ENCODE results near the gene RAB1B.

The RAB1B gene

DNA sequence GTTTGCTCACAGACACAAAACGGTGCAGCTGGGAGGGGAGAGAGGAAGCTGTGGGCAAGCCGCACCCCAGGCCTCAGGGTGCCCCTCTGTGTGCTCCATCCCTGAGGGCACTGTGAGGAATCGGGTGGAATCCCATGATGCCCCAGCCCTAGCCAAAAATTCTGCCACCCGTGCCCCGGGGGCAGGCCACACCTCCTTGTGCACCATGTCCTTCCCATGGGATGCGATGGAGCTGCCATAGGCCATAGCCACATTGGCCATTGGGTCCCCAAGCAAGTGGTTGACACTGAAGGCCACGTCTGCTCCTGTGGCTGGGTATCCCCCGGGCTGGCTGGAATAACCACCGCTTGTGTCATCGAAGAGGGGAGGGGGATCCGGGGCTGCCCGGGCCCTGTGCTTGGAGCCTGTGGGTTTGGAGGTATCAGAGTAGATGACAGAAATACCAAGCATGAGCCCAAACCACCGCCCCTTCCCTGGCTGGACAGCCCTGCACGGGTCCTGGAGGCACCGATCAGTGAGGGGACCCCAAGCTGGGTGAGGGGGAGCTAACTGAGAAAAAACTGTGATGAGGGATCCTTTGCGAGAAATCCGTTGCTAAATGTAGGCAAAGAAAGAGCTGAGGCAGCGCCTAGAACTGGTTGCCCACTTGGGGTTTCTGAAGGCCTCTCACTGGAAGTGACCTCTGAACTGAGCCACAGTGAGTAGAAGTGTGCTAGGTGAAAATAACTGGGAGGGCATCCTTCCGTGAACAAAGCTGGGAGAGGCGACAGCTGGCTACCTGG lies 19.6 kb downstream of the RAB1B start:
- no peak for DNase-seq (ENCODE audit: low read depth, low spot score)

DNA sequence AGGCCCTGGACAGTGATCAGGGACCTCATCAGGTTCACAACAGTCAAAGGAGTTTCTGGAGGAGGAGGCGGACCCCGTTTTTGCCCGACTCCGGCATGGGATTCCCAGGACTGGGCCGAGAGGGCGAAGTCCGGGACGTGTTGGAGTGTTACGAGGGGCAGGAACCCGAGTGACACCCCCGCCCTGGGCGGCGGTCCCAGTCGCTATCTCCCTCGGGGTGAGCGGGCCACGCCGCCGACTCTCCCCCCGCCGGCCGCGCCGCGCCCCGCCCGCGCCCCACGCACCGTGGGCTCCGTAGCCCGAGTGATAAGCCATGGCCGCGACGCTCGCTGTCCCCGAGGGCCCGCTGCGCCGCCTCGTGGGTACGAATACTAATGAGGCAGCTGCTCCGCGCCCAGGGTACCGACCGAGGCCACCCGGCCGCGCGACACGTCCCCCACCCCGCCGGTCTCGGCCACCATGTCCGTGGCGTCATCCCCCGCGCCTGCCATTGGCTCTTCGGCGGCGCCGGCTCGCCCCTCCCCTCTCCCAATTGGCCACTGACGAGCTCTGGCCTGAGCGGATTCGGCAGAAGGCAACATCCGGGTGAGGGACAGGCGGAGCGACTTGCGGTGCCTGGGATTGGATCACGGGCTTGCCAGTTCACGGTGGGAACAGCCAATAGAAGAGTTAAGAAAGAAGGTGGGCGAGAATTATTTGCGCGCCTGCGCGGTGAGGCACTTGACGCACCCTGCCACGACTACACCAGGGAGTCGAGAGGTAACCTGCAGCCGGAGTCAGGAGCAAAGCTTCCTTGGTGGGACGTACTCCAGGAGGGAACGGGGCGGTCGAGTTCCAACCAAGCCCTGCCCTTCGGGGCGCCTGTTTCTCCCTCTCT lies 20.5 kb downstream of the RAB1B start, which contains the start of gene YIF1A:
TSS of gene YIF1A (minus strand) at position 473 of the 877 bp plus-strand sequence. CDS start at position 315, 158 bp downstream.
- Histone ChIP-seq H3K9ac (ENCODE audit: insufficient read length) (peak within 1 kb of the TSS; percentile 87), H3K4me3 (peak within 1 kb of the TSS; percentile 84), H3K9me3 (ENCODE audit: low read depth, low read length) (no peaks in the 10 kb centered on the region), H3K36me3 (ENCODE audit: insufficient read depth, low read length) (no peaks in the 10 kb centered on the region; the same call in 1 of the 2 replicates), H3K27ac (peak within 1 kb of the TSS; percentile 56; the same call in 1 of the 2 replicates)
- TF ChIP-seq EZH2 (IDR thresholded peaks at IDR 0.05): no peak
- peak; percentile 76 for TF ChIP-seq FOXP2 (optimal IDR thresholded peaks at IDR 0.05; ENCODE audit: control extremely low read depth, extremely low read length, insufficient read depth)
- peak; percentile 83; the same call in 1 of the 2 replicates for TF ChIP-seq POLR2AphosphoS5 (IDR thresholded peaks at IDR 0.05; ENCODE audit: borderline replicate concordance, low read depth, low read length)
- peak; percentile 97 for DNase-seq (ENCODE audit: low read depth, low spot score)

More for the DNA sequence above, 19.6 kb downstream of the RAB1B start:
- peak overlapping the region; percentile 56; the same call in 1 of the 2 replicates for H3K27ac ChIP-seq
- TF ChIP-seq POLR2AphosphoS5 (IDR thresholded peaks at IDR 0.05; ENCODE audit: borderline replicate concordance, low read depth, low read length): no peak
- TF ChIP-seq EZH2 (IDR thresholded peaks at IDR 0.05): no peak
- no peak for TF ChIP-seq FOXP2 (optimal IDR thresholded peaks at IDR 0.05; ENCODE audit: control extremely low read depth, extremely low read length, insufficient read depth)
- peak overlapping the region; percentile 87 for H3K9ac ChIP-seq (ENCODE audit: insufficient read length)
- H3K9me3 ChIP-seq (ENCODE audit: low read depth, low read length): no peaks in the 10 kb centered on the region
- H3K36me3 ChIP-seq (ENCODE audit: insufficient read depth, low read length): no peaks in the 10 kb centered on the region; the same call in 1 of the 2 replicates
- H3K4me3 ChIP-seq: peak overlapping the region; percentile 84

DNA sequence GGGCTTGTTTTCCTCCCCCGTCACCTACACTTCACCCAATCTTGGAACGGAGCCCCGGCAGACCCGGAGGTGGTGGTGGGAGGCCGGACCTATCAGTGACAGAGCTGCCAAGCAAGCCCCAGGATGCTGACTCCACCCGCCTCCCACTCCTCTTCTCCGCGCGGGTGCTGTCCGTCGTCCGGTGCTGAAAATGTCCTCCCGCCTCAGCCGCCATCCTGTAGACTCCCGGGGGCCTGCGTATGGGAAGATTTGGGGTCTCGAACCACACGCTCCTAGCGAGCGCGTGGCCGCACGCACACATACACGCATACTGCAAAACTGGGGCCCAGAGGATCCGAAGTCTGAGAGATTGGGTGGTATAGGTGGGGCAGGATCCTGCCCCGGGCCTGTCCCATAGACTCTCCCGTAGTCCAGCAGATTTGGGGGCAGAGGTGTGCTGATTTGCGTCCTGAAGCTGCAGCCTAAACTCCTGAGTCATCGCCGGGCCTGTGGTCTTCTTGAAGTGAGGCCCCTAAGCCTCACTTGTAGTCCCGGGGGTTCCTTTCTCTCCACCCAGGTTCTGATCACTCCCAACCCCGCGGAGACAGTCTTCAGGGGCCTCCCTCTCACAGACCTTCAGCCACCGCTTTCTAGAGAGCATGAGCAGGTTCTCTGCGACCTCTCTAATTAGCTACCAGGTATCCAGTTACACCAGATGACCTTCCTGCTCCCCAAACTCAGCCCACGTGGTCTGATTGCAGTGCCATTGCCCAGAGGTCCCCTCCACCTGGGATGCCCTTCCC lies 21.3 kb downstream of the RAB1B start:
- H3K4me3 ChIP-seq: peak overlapping the region; percentile 84
- H3K36me3 ChIP-seq (ENCODE audit: insufficient read depth, low read length): no peaks in the 10 kb centered on the region; the same call in 1 of the 2 replicates
- TF ChIP-seq EZH2 (IDR thresholded peaks at IDR 0.05) (no peak), FOXP2 (optimal IDR thresholded peaks at IDR 0.05; ENCODE audit: control extremely low read depth, extremely low read length, insufficient read depth) (no peak), POLR2AphosphoS5 (IDR thresholded peaks at IDR 0.05; ENCODE audit: borderline replicate concordance, low read depth, low read length) (no peak)
- peak overlapping the region; percentile 24 for H3K9ac ChIP-seq (ENCODE audit: insufficient read length)
- H3K9me3 ChIP-seq (ENCODE audit: low read depth, low read length): no peaks in the 10 kb centered on the region
- peak overlapping the region; percentile 47; the same call in 1 of the 2 replicates for H3K27ac ChIP-seq
- DNase-seq (ENCODE audit: low read depth, low spot score): no peak

DNA sequence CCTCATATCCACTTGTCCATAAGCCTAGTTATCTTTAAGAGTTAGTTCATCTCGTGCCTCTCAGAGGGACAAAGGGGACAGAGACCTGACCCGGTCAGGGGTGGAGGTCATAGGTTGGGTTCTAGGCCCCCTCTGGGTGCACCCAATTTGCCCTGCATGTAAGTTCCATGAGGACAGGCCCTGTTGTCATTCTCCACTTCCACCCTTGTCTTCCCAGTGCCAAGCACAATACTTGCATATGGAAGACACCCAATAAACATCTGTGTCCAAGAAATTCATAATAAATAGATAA lies 21.8 kb downstream of the RAB1B start:
- Histone ChIP-seq H3K27ac (no peak overlapping the region), H3K4me3 (no peak overlapping the region), H3K9me3 (ENCODE audit: low read depth, low read length) (no peaks in the 10 kb centered on the region), H3K36me3 (ENCODE audit: insufficient read depth, low read length) (no peaks in the 10 kb centered on the region; the same call in 1 of the 2 replicates), H3K9ac (ENCODE audit: insufficient read length) (no peak overlapping the region)
- DNase-seq (ENCODE audit: low read depth, low spot score): no peak
- TF ChIP-seq FOXP2 (optimal IDR thresholded peaks at IDR 0.05; ENCODE audit: control extremely low read depth, extremely low read length, insufficient read depth): no peak
- no peak for TF ChIP-seq POLR2AphosphoS5 (IDR thresholded peaks at IDR 0.05; ENCODE audit: borderline replicate concordance, low read depth, low read length)
- no peak for TF ChIP-seq EZH2 (IDR thresholded peaks at IDR 0.05)

DNA sequence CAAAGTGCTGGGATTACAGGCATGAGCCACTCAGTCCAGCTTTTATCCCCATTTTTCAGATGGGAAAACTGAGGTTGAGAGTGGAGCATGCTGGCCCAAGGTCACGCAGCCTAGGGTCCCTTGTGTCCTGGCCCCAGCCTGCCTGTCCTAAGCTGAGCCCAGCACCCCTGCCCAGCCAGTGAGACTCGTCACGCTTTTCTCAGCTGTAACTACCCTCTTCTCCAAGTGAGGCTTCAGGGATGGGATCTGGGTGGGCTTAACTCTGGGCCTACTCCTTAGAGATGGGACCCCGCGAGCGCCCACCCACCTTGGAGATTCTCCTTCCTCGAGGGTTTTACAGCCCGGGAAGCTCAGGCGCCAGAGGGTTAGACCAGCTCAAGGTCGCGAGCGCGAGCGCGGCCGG lies 22.9 kb downstream of the RAB1B start:
- Histone ChIP-seq H3K4me3 (no peak overlapping the region), H3K9ac (ENCODE audit: insufficient read length) (no peak overlapping the region)
- DNase-seq (ENCODE audit: low read depth, low spot score): no peak

DNA sequence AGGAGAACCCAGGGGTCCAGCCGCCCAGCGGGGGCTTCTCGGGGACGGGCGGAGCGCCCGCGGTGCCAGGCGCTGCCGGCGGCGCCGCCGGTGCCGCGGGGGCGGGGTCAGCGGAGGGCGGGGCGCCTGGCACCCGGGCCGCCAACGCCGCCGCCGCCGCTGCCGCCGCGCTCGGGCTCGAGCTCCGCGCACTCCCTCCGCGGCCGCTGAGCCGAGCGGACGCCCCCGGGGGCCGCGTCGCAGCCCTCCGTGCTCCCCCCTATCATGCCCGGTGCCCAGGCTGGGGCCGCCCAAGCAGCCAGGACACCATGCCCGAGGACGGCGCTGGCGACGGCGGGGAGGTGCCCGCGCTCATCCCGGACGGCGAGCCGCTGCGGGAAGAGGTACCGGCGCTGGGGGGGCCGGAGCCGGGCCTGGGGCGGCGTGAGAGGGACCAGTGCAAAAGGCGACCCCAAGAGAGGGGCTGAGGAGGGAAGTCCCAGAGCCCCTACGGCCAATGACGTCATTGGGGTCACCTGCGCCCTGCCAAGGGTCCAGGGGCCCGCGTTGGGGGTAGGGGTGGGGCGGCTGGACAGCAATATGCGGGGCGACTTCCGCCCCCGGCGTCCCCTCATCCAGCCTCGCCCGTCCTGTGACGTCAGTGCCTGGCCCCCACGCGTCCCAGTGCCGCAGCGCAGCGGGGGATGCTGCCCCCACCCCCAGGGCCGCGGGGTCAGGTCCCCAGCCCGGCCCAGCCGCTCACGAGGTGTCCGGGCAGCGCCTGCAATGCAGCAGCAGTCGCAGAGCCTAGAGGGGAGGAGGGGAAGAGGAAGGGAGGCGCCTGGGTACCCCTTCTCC lies 23.5 kb downstream of the RAB1B start, which contains the start of gene TMEM151A:
TSS of gene TMEM151A (plus strand) at position 189 of the 837 bp plus-strand sequence. CDS start at position 309, 120 bp downstream.
- no peaks in the 10 kb centered on the region for H3K9me3 ChIP-seq (ENCODE audit: low read depth, low read length)
- TF ChIP-seq FOXP2 (optimal IDR thresholded peaks at IDR 0.05; ENCODE audit: control extremely low read depth, extremely low read length, insufficient read depth) (no peak), EZH2 (IDR thresholded peaks at IDR 0.05) (no peak), POLR2AphosphoS5 (IDR thresholded peaks at IDR 0.05; ENCODE audit: borderline replicate concordance, low read depth, low read length) (no peak)
- H3K9ac ChIP-seq (ENCODE audit: insufficient read length): no peak within 1 kb of the TSS
- H3K36me3 ChIP-seq (ENCODE audit: insufficient read depth, low read length): no peaks in the 10 kb centered on the region
- no peak within 1 kb of the TSS for H3K27ac ChIP-seq
- no peak for DNase-seq (ENCODE audit: low read depth, low spot score)
- peak within 1 kb of the TSS; percentile 62 for H3K4me3 ChIP-seq

More for the DNA sequence above, 22.9 kb downstream of the RAB1B start:
- H3K9me3 ChIP-seq (ENCODE audit: low read depth, low read length): no peaks in the 10 kb centered on the region
- H3K27ac ChIP-seq: no peak overlapping the region
- no peak for TF ChIP-seq EZH2 (IDR thresholded peaks at IDR 0.05)
- no peak for TF ChIP-seq POLR2AphosphoS5 (IDR thresholded peaks at IDR 0.05; ENCODE audit: borderline replicate concordance, low read depth, low read length)
- TF ChIP-seq FOXP2 (optimal IDR thresholded peaks at IDR 0.05; ENCODE audit: control extremely low read depth, extremely low read length, insufficient read depth): no peak
- no peaks in the 10 kb centered on the region for H3K36me3 ChIP-seq (ENCODE audit: insufficient read depth, low read length)
